ENCODE results near the gene UBR1. TPM values are rescaled to one million over a fixed set of nuclear protein-coding genes. Genes with fewer than 3 reads are reported as not detected.
"Not testable (repeated sequence)": the region's sequence is repeated elsewhere in the genome, so short reads cannot be mapped to it uniquely, and the experiment has no call there.

Gene UBR1
- total RNA-seq, 2 donors from 2014 or later: 21.4 to 26.2 TPM

- H3K27me3 ChIP-seq: no peaks in the 10 kb centered on the region
- H3K4me1 ChIP-seq: no peaks in the 10 kb centered on the region
- H3K9me3 ChIP-seq: no peaks in the 10 kb centered on the region
- H3K27ac ChIP-seq: no peak overlapping the region
- DNase-seq: no peak
- intact Hi-C loops (cut with DNase I): no loop called here
- no peak for TF ChIP-seq CTCF (IDR thresholded peaks at IDR 0.05)
- H3K36me3 ChIP-seq: no peaks in the 10 kb centered on the region
- H3K9ac ChIP-seq (ENCODE audit: low read depth in 2 of 2, low read length in 2 of 2): no peak overlapping the region
- H3K4me3 ChIP-seq: no peak overlapping the region
These were observed 190.9 kb downstream of the UBR1 start for GRCh38 chr15:42914728-42915497.

DNA sequence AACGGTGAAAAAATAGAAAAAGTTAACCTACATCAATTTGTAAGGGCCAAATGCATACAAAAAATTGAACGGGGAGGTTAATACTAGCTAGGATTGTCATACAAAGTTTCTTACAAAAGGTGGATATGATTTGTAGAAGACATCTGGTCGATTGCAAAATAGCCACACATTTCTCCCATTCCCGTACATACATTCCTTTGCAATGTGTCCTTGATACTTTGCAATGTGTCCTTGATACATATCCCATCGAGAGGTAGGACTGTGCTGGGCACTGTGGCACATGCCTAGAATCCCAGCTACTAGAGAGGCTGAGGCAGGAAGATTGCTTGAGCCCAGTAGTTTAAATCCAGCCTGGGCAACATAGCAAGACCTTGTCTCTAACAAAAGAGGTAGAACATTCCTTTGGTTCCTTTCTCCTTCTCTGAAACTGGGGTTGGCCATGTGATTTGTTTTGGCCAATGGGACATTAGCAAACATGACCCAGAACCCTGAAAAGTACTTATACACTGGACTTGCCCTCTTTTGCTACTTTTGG lies 194.7 kb downstream of the UBR1 start:
- no peak for TF ChIP-seq CTCF (IDR thresholded peaks at IDR 0.05)
- Histone ChIP-seq H3K9ac (ENCODE audit: low read depth in 2 of 2, low read length in 2 of 2) (no peak overlapping the region), H3K9me3 (no peaks in the 10 kb centered on the region), H3K36me3 (no peaks in the 10 kb centered on the region), H3K4me1 (no peaks in the 10 kb centered on the region), H3K4me3 (no peak overlapping the region), H3K27me3 (no peaks in the 10 kb centered on the region), H3K27ac (no peak overlapping the region)
- DNase-seq: no peak
- intact Hi-C loops (cut with DNase I): no loop called here

DNA sequence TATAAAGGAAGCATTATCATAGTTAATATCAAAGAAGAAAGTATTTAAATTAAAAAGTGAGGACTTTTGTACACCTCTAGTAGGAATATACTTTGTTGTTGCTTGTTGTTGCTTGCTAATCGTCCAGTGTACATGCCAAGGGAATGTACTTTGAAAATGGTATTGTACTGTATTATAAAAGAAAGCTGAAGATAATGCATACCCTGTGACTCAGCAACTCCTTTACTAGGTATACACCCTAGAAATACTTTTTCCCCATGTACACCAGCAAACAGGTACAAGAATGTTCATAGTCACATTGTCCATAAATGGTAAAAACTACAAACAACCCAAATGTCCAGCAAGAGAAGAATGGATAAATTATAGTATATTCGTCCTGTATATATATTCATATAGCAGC lies 197.3 kb downstream of the UBR1 start:
- no peaks in the 10 kb centered on the region for H3K27me3 ChIP-seq

GRCh38 chr15:42903388-42904324 lies 202.2 kb downstream of the UBR1 start:
- no peak for TF ChIP-seq CTCF (IDR thresholded peaks at IDR 0.05)
- Histone ChIP-seq H3K27ac (no peak overlapping the region), H3K9ac (ENCODE audit: low read depth in 2 of 2, low read length in 2 of 2) (no peak overlapping the region), H3K4me1 (no peaks in the 10 kb centered on the region), H3K27me3 (no peaks in the 10 kb centered on the region), H3K4me3 (no peak overlapping the region), H3K9me3 (no peaks in the 10 kb centered on the region), H3K36me3 (no peaks in the 10 kb centered on the region)
- intact Hi-C loops (cut with DNase I): no loop called here
- DNase-seq: no peak

More for the DNA sequence above, 197.3 kb downstream of the UBR1 start:
- TF ChIP-seq CTCF (IDR thresholded peaks at IDR 0.05): no peak
- intact Hi-C loops (cut with DNase I): no loop called here
- Histone ChIP-seq H3K36me3 (no peaks in the 10 kb centered on the region), H3K27ac (no peak overlapping the region), H3K9me3 (no peaks in the 10 kb centered on the region), H3K9ac (ENCODE audit: low read depth in 2 of 2, low read length in 2 of 2) (no peak overlapping the region), H3K4me1 (no peaks in the 10 kb centered on the region), H3K4me3 (no peak overlapping the region)
- no peak for DNase-seq

- H3K9me3 ChIP-seq; H3K27me3 ChIP-seq; H3K27ac ChIP-seq; H3K36me3 ChIP-seq; DNase-seq; intact Hi-C loops (cut with DNase I); H3K9ac ChIP-seq (ENCODE audit: low read depth in 2 of 2, low read length in 2 of 2); H3K4me3 ChIP-seq; H3K4me1 ChIP-seq: not testable (repeated sequence)
These were observed 211.9 kb downstream of the UBR1 start for GRCh38 chr15:42893911-42894310.

Other genes starting within 250 kb of the UBR1 start
- 1 to 10 TPM; 6.8 to 9.1 TPM for gene TTBK2, start 185.3 kb downstream of the UBR1 start, total RNA-seq
- gene TMEM62, start 27.5 kb upstream of the UBR1 start, total RNA-seq: 10 to 100 TPM; 33.0 to 34.2 TPM
- 10 to 100 TPM; 48.2 to 64.5 TPM for gene CCNDBP1, start 79.4 kb upstream of the UBR1 start, total RNA-seq
- gene EPB42, start 115.0 kb upstream of the UBR1 start, total RNA-seq: not detected
- not detected for gene TGM5, start 160.9 kb upstream of the UBR1 start, total RNA-seq
- not detected for gene TGM7, start 196.2 kb upstream of the UBR1 start, total RNA-seq
- 1 to 10 TPM; 7.7 to 8.3 TPM for gene LCMT2, start 224.5 kb upstream of the UBR1 start, total RNA-seq

Data from colonic mucosa (tissue), 4 donors.